Right lobe of liver (tissue), 6 donors: ENCODE measurements around the gene ARFGAP1. TPM values are rescaled to one million over a fixed set of nuclear protein-coding genes. Genes with fewer than 3 reads are reported as not detected.
"Not testable (repeated sequence)": the region's sequence is repeated elsewhere in the genome, so short reads cannot be mapped to it uniquely, and the experiment has no call there.

Source experiments
- ATAC-seq, 4 donors: fragments of 200-7000 bp; cut with Tn5 transposase; one replicate each; pipeline ENCODE4 v1.9.1; 2020; ENCODE audit warnings: mild to moderate bottlenecking in 4 of 4, moderate library complexity in 4 of 4
- DNase-seq, 3 donors: peaks; one replicate each; pipeline ENCODE4 v3.0.0-alpha.2; 2020
- H3K27ac ChIP-seq, 3 donors: fragments of 200-600 bp; one replicate each; pipeline ENCODE4 v1.8.0; 2022
- H3K27me3 ChIP-seq, 2 donors: fragments of 200-600 bp; one replicate each; pipeline ENCODE4 v1.8.0; 2022
- H3K36me3 ChIP-seq, 4 donors: fragments of 200-600 bp; sonication (generic) in 1 of 4; one replicate each; pipeline versions ENCODE4 v1.5.1 to v1.8.0; 2017 to 2022; ENCODE audit warnings: control low read depth in 1 of 4
- H3K4me1 ChIP-seq, 4 donors: fragments of 200-600 bp; sonication (generic) in 1 of 4; one replicate each; pipeline versions ENCODE4 v1.5.1 to v1.8.0; 2017 to 2022; ENCODE audit warnings: control low read depth in 1 of 4
- H3K4me3 ChIP-seq, 3 donors: fragments of 200-600 bp; one replicate each; pipeline ENCODE4 v1.8.0; 2022
- H3K9me3 ChIP-seq, 4 donors: fragments of 200-600 bp; sonication (generic) in 1 of 4; one replicate each; pipeline versions ENCODE4 v1.5.1 to v1.8.0; 2017 to 2022; ENCODE audit warnings: control low read depth in 1 of 4
- POLR2A ChIP-seq: fragments of 450-650 bp; IDR thresholded peaks from one replicate; pipeline ENCODE4 v1.6.1; 2017; ENCODE audit warnings: antibody characterized with exemption, mild to moderate bottlenecking
- WGBS: methylation state at CpG from one replicate; pipeline ENCODE4 v1.1.6; 2018; ENCODE audit warnings: low coverage, low lambda C conversion rate; ENCODE audit not compliant: insufficient coverage; ENCODE audit errors: missing lambda C conversion rate; 5-methylcytosine and 5-hydroxymethylcytosine counted together
- intact Hi-C, 2 donors: fragments of 100-400 bp; cut with DNase I; formaldehyde crosslinking; loops; one replicate each; pipeline versions ENCODE4 v1.11.2 to v1.14.1; 2022
- total RNA-seq, 6 experiments: library from RNA; depleted of rRNA in 2 of 6; stranded (reverse); fragments of >200 nt in 2 of 6; fragmentation: NEBNext Ultra II Directional in 3 of 6; extraction: Animal tissue kit (Norgen Biotek cat#: 25700) in 3 of 6; gene quantifications; one replicate each; pipeline versions ENCODE4 v1.1.0 to v1.2.4, GENCODE V29; 2016 to 2023
- TF ChIP-seq, protein P1 (sequence below), 4 donors: fragments of 200-600 bp in 3 of 4; fragments of 450-650 bp in 1 of 4; IDR thresholded peaks; one replicate each; pipeline versions ENCODE4 v1.5.1 to v1.8.0; 2016 to 2022; ENCODE audit warnings: antibody characterized with exemption in 4 of 4, mild to moderate bottlenecking in 2 of 4
- donor health status: DM: no; HTN: yes; CAD: no.
- donor health status: DM: no; HTN: no; CAD: no.
- donor health status: DM: no; HTN: no; CAD: no.
- donor health status: DM: no; HTN: yes; CAD: no.
- donor health status: DM: no; HTN: yes; CAD: no.

ARFGAP1 gene
- total RNA-seq, 6 experiments from 2014 or later = 17.4 to 42.8 (median 29.5) TPM

DNA sequence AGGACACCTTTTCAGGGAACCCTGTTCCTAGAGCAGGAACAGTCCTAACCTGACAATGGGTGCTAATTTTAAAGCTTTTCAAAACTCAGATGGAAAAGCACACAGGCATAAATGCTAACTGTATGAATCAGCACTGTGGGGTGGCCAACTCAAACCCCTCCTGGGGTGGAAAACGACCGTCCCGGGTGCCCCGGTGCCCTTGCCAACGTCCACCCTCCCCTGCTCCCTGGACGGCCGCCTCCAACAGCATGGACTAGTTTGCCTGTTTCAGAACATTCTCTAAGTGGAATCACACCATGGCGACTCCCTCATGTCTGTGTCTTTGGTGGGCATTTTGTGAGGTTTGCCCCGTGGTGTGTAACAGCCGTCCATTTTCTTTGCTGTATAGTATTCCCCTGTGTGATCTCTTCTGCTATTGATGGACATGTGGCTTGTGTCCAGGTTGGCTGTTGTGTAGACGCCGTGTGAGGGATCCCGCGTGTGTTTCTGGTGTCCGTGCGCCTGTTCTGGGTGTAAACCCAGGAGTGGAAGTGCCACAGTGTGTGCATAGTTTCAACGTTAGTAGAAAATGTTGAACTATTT, 26.2 kb downstream of the ARFGAP1 start:
- no peak for DNase-seq
- Histone ChIP-seq H3K4me1 (no peaks in the 10 kb centered on the region), H3K36me3 (no peaks in the 10 kb centered on the region), H3K9me3 (no peaks in the 10 kb centered on the region), H3K27ac (no peak overlapping the region), H3K4me3 (no peak overlapping the region), H3K27me3 (peaks cover 0 to 11% of the 10 kb centered on the region in 2 donors)
- intact Hi-C loops = no loop called here
- TF ChIP-seq, protein P1, sequence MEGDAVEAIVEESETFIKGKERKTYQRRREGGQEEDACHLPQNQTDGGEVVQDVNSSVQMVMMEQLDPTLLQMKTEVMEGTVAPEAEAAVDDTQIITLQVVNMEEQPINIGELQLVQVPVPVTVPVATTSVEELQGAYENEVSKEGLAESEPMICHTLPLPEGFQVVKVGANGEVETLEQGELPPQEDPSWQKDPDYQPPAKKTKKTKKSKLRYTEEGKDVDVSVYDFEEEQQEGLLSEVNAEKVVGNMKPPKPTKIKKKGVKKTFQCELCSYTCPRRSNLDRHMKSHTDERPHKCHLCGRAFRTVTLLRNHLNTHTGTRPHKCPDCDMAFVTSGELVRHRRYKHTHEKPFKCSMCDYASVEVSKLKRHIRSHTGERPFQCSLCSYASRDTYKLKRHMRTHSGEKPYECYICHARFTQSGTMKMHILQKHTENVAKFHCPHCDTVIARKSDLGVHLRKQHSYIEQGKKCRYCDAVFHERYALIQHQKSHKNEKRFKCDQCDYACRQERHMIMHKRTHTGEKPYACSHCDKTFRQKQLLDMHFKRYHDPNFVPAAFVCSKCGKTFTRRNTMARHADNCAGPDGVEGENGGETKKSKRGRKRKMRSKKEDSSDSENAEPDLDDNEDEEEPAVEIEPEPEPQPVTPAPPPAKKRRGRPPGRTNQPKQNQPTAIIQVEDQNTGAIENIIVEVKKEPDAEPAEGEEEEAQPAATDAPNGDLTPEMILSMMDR (IDR thresholded peaks at IDR 0.05) = no peak
- TF ChIP-seq POLR2A = no peak
- no peak for ATAC-seq
- WGBS = 79% methylated on average over 9 of the region's 17 CpGs

DNA sequence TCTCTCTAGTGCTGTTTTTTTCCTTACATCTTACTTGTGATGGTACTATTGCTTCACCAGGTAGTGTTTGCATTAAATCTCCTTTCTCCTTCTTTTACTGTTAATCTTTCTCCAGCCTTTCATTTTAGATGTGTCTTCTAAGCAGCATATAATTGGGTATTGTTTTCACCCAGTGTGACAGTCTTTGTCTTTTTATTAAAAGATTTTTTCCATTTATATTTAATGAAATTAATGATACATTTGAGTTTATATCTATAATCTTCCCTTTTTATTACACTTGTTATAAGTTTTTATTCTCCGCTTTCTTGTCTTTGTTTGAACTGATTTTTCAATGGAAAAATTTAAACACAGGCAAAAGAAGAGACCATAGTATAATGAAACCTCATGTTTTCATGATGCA, 29.1 kb downstream of the ARFGAP1 start:
- H3K27ac ChIP-seq = no peak overlapping the region
- DNase-seq (no peak), ATAC-seq (no peak)
- intact Hi-C loops = no loop called here
- no peaks in the 10 kb centered on the region for H3K4me1 ChIP-seq
- H3K9me3 ChIP-seq = no peaks in the 10 kb centered on the region
- H3K36me3 ChIP-seq = no peaks in the 10 kb centered on the region
- no peak for TF ChIP-seq POLR2A
- TF ChIP-seq, protein P1 (IDR thresholded peaks at IDR 0.05) = no peak
- 100% methylated on average over 1 of the region's 1 CpG for WGBS
- H3K27me3 ChIP-seq = peaks cover 0 to 11% of the 10 kb centered on the region in 2 donors
- no peak overlapping the region for H3K4me3 ChIP-seq

DNA sequence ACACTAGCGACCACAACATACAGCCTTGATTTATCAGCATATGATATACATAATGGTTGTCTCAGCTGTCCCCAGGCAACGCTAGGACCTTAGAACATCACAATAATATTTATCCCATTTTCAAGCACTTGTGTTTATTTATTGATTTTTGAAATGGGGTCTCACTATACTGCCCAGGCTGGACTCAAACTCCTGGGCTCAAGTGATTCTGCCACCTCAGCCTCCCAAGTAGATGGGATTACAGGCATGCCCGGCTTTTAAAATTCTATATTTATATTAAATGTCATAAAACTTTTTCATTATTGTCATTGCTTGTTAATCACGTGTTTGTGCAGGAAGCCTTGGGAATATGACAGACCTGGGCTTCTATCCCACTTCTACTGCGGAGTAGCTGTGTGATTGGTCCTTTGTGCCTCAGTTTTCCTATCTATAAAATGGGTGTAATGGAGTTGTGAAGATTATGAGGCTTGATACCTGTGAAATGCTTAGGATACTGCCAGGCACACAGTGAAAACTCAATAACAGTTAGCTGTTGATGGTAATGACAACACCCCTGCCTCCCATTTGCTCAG, 30.6 kb downstream of the ARFGAP1 start:
- no peaks in the 10 kb centered on the region for H3K36me3 ChIP-seq
- H3K4me3 ChIP-seq = no peak overlapping the region
- no peaks in the 10 kb centered on the region for H3K4me1 ChIP-seq
- no peak for TF ChIP-seq POLR2A
- TF ChIP-seq, protein P1 (IDR thresholded peaks at IDR 0.05) = no peak
- ATAC-seq (no peak), DNase-seq (no peak)
- H3K27ac ChIP-seq = no peak overlapping the region
- intact Hi-C loops = no loop called here
- H3K27me3 ChIP-seq = peaks cover 0 to 2% of the 10 kb centered on the region in 2 donors
- no peaks in the 10 kb centered on the region for H3K9me3 ChIP-seq
- WGBS = 45% methylated on average over 5 of the region's 5 CpGs

DNA sequence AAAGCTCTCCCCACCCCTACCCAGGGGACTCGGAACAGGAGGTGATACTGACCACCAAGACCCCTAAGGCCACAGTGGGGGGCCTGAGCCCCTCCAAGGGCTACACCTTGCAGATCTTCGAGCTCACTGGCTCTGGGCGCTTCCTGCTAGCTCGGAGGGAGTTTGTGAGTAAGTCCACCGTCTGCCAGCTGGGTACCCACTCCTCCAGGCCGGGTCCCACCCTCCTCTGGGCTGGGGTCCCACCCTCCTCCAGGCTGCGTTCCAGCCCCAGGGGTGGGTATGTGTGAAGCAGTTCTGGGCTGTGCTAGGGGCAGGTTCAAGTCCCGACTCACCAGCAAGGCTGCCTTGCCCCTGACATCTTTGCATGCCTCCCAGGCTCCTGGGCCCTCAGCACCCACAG, 32.8 kb downstream of the ARFGAP1 start:
- intact Hi-C loops = loop anchor here in 1 of 2 donors (5.0 kb wide), 1 partner anchor 77 kb away; no protein-coding TSS in a partner anchor
- no peaks in the 10 kb centered on the region for H3K4me1 ChIP-seq
- TF ChIP-seq, protein P1 (IDR thresholded peaks at IDR 0.05) = no peak
- no peak for TF ChIP-seq POLR2A
- H3K27me3 ChIP-seq = no peaks in the 10 kb centered on the region
- no peak overlapping the region for H3K4me3 ChIP-seq
- no peaks in the 10 kb centered on the region for H3K9me3 ChIP-seq
- DNase-seq = no peak
- no peak overlapping the region for H3K27ac ChIP-seq
- WGBS = 49% methylated on average over 2 of the region's 8 CpGs
- no peak for ATAC-seq
- no peaks in the 10 kb centered on the region for H3K36me3 ChIP-seq

DNA sequence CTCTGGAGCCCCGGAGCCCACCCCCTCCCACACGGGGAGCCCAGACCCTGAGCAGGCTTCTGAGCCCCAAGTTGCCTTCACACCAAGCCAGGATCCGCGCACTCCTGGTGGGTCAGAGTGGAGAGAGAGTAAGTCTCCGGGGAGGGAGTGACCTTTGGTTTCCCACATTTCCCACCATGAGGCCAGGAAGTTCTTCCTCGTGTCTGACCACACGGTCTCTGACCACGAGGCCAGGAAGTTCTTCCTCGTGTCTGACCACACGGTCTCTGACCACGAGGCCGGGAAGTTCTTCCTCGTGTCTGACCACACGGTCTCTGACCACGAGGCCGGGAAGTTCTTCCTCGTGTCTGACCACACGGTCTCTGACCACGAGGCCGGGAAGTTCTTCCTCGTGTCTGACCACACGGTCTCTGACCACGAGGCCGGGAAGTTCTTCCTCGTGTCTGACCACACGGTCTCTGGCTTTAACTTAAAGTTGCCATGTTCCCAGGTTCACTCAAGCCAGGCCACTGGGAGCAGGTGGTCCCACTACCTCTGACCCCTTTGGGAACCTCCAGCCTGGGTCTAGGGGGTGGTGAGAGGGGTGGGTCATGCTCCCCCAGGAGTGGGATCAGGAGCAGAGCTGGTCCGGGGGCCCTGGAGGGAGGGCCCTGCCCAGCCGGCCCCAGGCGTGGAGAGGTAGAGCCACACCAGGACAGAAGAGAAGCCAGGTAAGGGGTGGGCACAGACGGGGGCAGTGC, 33.5 kb downstream of the ARFGAP1 start:
- not testable (repeated sequence) for H3K9me3 ChIP-seq, H3K27ac ChIP-seq, ATAC-seq, H3K36me3 ChIP-seq, H3K27me3 ChIP-seq, DNase-seq, H3K4me1 ChIP-seq, H3K4me3 ChIP-seq
- intact Hi-C loops = loop anchor here in 1 of 2 donors (5.0 kb wide), 1 partner anchor 76 kb away; no protein-coding TSS in a partner anchor
- 60% methylated on average over 1 of the region's 30 CpGs for WGBS
